ENCODE data around the gene UBA52.

UBA52 gene

GRCh38 chr19:18617562-18617961 is 45.9 kb downstream of the UBA52 start:
- DNase-seq (ENCODE audit: low read depth in 1 of 2, low spot score in 1 of 2), result no peak
- TF ChIP-seq REST (IDR thresholded peaks at IDR 0.05; ENCODE audit: insufficient replicate concordance, low read depth) (no peak), POLR2AphosphoS5 (IDR thresholded peaks at IDR 0.05; ENCODE audit: low read depth) (no peak)

GRCh38 chr19:18618236-18618635 is 46.6 kb downstream of the UBA52 start:
- H3K27ac ChIP-seq (replicated peaks), result no peak overlapping the region
- no peak overlapping the region for H3K4me3 ChIP-seq (replicated peaks; ENCODE audit: insufficient read depth, low read length)
- TF ChIP-seq SPI1 (IDR thresholded peaks at IDR 0.05; ENCODE audit: borderline replicate concordance, low read depth) (no peak), REST (IDR thresholded peaks at IDR 0.05; ENCODE audit: insufficient replicate concordance, low read depth) (no peak), POLR2AphosphoS5 (IDR thresholded peaks at IDR 0.05; ENCODE audit: low read depth) (no peak), CTCF (IDR thresholded peaks at IDR 0.05; ENCODE audit: insufficient read depth, low read length) (no peak), GABPA (IDR thresholded peaks at IDR 0.05; ENCODE audit: low read depth) (no peak)
- peaks cover 24% of the 10 kb centered on the region for H3K27me3 ChIP-seq (ENCODE audit: insufficient read depth, poor library complexity, severe bottlenecking)
- no peak for DNase-seq (ENCODE audit: low read depth in 1 of 2, low spot score in 1 of 2)

More at GRCh38 chr19:18617562-18617961, 45.9 kb downstream of the UBA52 start:
- no peak overlapping the region for H3K27ac ChIP-seq (replicated peaks)
- peaks cover 28% of the 10 kb centered on the region for H3K27me3 ChIP-seq (ENCODE audit: insufficient read depth, poor library complexity, severe bottlenecking)
- no peak overlapping the region for H3K4me3 ChIP-seq (replicated peaks; ENCODE audit: insufficient read depth, low read length)

- H3K4me3 ChIP-seq (replicated peaks; ENCODE audit: insufficient read depth, low read length), result no peak overlapping the region
- DNase-seq (ENCODE audit: low read depth in 1 of 2, low spot score in 1 of 2), result no peak
- no peak overlapping the region for H3K27ac ChIP-seq (replicated peaks)
- H3K27me3 ChIP-seq (ENCODE audit: insufficient read depth, poor library complexity, severe bottlenecking), result peaks cover 5% of the 10 kb centered on the region
- TF ChIP-seq CTCF (IDR thresholded peaks at IDR 0.05; ENCODE audit: insufficient read depth, low read length) (no peak), POLR2AphosphoS5 (IDR thresholded peaks at IDR 0.05; ENCODE audit: low read depth) (no peak), SPI1 (IDR thresholded peaks at IDR 0.05; ENCODE audit: borderline replicate concordance, low read depth) (no peak), REST (IDR thresholded peaks at IDR 0.05; ENCODE audit: insufficient replicate concordance, low read depth) (no peak), GABPA (IDR thresholded peaks at IDR 0.05; ENCODE audit: low read depth) (no peak)
Observed at GRCh38 chr19:18620311-18620710, 48.7 kb downstream of the UBA52 start.

GRCh38 chr19:18620902-18621301 is 49.2 kb downstream of the UBA52 start:
- no peak overlapping the region for H3K27ac ChIP-seq (replicated peaks)
- DNase-seq (ENCODE audit: low read depth in 1 of 2, low spot score in 1 of 2), result no peak
- TF ChIP-seq POLR2AphosphoS5 (IDR thresholded peaks at IDR 0.05; ENCODE audit: low read depth), result no peak
- no peaks in the 10 kb centered on the region for H3K27me3 ChIP-seq (ENCODE audit: insufficient read depth, poor library complexity, severe bottlenecking)
- no peak overlapping the region for H3K4me3 ChIP-seq (replicated peaks; ENCODE audit: insufficient read depth, low read length)

Measured in HL-60 (cell line).